MCF 10A (cell line): Measurements from ENCODE around the gene SLC22A1. TPM values are rescaled to one million over a fixed set of nuclear protein-coding genes. Genes with fewer than 3 reads are reported as not detected.

ENCODE experiments used
- BruUV-seq: library from RNA; stranded (reverse); fragments of 400-500 nt; replicated peaks from 2 replicates; lab custom pipeline; 2021; lab: Mats Ljungman, UMichigan
- CTCF ChIA-PET: fragments of 300-600 bp; sonication (Branson Sonifier 250); formaldehyde crosslinking; extraction: SDS; loops from one replicate; lab custom pipeline; 2021; ENCODE audit warnings: antibody characterized with exemption, inconsistent platforms; lab: Yijun Ruan, JAX
- POLR2A ChIA-PET: fragments of 300-600, 350-650 bp; sonication (Branson Sonifier 250); formaldehyde crosslinking; extraction: SDS; loops from one replicate; lab custom pipeline; 2020; ENCODE audit warnings: antibody characterized with exemption, inconsistent platforms; lab: Yijun Ruan, JAX
- DNase-seq: peaks from one replicate; pipeline ENCODE4 v3.0.0-alpha.2; 2018; ENCODE audit not compliant: unreplicated experiment
- H3K27ac Mint-ChIP-seq: one replicate; pipeline ENCODE4 v1.8.0; 2022; ENCODE audit warnings: mild to moderate bottlenecking, low read depth, mixed read lengths; ENCODE audit not compliant: unreplicated experiment
- H3K27me3 Mint-ChIP-seq: one replicate; pipeline ENCODE4 v1.8.0; 2022; ENCODE audit warnings: mixed read lengths; ENCODE audit not compliant: insufficient read depth, unreplicated experiment
- H3K36me3 Mint-ChIP-seq: one replicate; pipeline ENCODE4 v1.8.0; 2022; ENCODE audit warnings: mild to moderate bottlenecking, moderate library complexity, mixed read lengths; ENCODE audit not compliant: insufficient read depth, unreplicated experiment
- H3K4me1 Mint-ChIP-seq: one replicate; pipeline ENCODE4 v1.8.0; 2022; ENCODE audit warnings: mixed read lengths; ENCODE audit not compliant: insufficient read depth, unreplicated experiment
- H3K4me3 Mint-ChIP-seq: one replicate; pipeline ENCODE4 v1.8.0; 2022; ENCODE audit warnings: mild to moderate bottlenecking, moderate library complexity, mixed read lengths; ENCODE audit not compliant: unreplicated experiment
- H3K9me3 Mint-ChIP-seq: one replicate; pipeline ENCODE4 v1.8.0; 2022; ENCODE audit warnings: mixed read lengths; ENCODE audit not compliant: unreplicated experiment
- intact Hi-C: fragments of 100-400 bp; cut with micrococcal nuclease; formaldehyde crosslinking; loops from 2 replicates; pipeline ENCODE4 v1.14.1; 2022
- total RNA-seq: library from RNA; stranded (reverse); gene quantifications from 2 replicates; pipeline ENCODE4 v1.2.3, GENCODE V29; 2022
- TF ChIP-seq, protein P1 (sequence below): fragments of 200-600 bp; IDR thresholded peaks from one replicate; pipeline ENCODE4 v1.8.0; 2022; ENCODE audit warnings: antibody characterized with exemption, mild to moderate bottlenecking; ENCODE audit not compliant: unreplicated experiment

The SLC22A1 gene
- total RNA-seq, 1 experiment from 2014 or later = 0.86 TPM

DNA sequence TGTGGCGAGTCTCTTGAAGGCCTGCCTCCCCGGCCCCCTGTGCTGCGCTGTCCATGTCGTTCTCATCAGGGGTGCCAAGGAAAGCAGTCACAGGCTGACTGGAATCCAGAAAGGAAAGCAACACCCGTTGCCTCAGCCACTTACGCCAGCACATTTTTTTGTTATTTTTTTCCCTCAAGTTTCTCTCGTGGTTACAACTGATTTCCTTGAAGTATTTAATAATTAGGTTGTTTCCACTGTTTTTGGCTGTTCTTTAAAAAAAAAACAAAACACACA, 17.9 kb upstream of the SLC22A1 start:
- Mint-ChIP-seq H3K4me3 (no peak overlapping the region), H3K27ac (no peak overlapping the region), H3K4me1 (no peaks in the 10 kb centered on the region), H3K9me3 (no peaks in the 10 kb centered on the region), H3K36me3 (peaks cover 80% of the 10 kb centered on the region), H3K27me3 (no peaks in the 10 kb centered on the region)
- POLR2A ChIA-PET = no interaction called here
- no TSS peak for BruUV-seq
- TF ChIP-seq, protein P1, sequence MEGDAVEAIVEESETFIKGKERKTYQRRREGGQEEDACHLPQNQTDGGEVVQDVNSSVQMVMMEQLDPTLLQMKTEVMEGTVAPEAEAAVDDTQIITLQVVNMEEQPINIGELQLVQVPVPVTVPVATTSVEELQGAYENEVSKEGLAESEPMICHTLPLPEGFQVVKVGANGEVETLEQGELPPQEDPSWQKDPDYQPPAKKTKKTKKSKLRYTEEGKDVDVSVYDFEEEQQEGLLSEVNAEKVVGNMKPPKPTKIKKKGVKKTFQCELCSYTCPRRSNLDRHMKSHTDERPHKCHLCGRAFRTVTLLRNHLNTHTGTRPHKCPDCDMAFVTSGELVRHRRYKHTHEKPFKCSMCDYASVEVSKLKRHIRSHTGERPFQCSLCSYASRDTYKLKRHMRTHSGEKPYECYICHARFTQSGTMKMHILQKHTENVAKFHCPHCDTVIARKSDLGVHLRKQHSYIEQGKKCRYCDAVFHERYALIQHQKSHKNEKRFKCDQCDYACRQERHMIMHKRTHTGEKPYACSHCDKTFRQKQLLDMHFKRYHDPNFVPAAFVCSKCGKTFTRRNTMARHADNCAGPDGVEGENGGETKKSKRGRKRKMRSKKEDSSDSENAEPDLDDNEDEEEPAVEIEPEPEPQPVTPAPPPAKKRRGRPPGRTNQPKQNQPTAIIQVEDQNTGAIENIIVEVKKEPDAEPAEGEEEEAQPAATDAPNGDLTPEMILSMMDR = no peak
- no peak for DNase-seq
- intact Hi-C loops = loop anchor here (1.0 kb wide), 1 partner anchor 240 kb away; no protein-coding TSS in a partner anchor
- CTCF ChIA-PET = interaction anchor here (0.6 kb wide), 1 partner anchor 65 kb away, joined by 3 read pairs; no protein-coding TSS in a partner anchor

DNA sequence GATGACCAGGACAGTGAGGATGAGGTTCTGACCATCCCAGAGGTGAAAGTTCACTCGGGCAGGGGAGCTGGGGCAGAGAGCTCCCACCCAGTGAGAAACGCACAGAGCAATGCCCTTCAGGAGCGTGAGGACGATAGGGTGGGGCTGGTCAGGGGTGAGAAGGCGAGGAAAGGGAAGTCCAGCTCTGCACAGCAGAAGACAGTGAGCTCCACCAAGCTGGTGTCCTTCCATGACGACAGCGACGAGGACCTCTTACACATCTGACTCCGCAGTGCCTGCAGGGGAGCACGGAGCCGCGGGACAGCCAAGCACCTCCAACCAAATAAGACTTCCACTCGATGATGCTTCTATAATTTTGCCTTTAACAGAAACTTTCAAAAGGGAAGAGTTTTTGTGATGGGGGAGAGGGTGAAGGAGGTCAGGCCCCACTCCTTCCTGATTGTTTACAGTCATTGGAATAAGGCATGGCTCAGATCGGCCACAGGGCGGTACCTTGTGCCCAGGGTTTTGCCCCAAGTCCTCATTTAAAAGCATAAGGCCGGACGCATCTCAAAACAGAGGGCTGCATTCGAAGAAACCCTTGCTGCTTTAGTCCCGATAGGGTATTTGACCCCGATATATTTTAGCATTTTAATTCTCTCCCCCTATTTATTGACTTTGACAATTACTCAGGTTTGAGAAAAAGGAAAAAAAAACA, 16.6 kb upstream of the SLC22A1 start:
- intact Hi-C loops = no loop called here
- Mint-ChIP-seq H3K27me3 (no peaks in the 10 kb centered on the region), H3K4me1 (no peaks in the 10 kb centered on the region), H3K27ac (no peak overlapping the region), H3K4me3 (no peak overlapping the region), H3K36me3 (peaks cover 71% of the 10 kb centered on the region), H3K9me3 (no peaks in the 10 kb centered on the region)
- no TSS peak for BruUV-seq
- ChIA-PET CTCF (interaction anchor here (0.5 to 1.0 kb wide), 3 partner anchors 12 to 351 kb away, joined by 3 to 4 read pairs (median 3); no protein-coding TSS in a partner anchor), POLR2A (no interaction called here)
- DNase-seq = no peak
- TF ChIP-seq, protein P1 = no peak

DNA sequence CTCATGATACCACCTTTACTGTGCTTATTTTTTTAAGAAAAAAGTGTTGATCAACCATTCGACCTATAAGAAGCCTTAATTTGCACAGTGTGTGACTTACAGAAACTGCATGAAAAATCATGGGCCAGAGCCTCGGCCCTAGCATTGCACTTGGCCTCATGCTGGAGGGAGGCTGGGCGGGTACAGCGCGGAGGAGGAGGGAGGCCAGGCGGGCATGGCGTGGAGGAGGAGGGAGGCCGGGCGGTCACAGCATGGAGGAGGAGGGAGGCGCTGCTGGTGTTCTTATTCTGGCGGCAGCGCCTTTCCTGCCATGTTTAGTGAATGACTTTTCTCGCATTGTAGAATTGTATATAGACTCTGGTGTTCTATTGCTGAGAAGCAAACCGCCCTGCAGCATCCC, 15.6 kb upstream of the SLC22A1 start:
- intact Hi-C loops = no loop called here
- TF ChIP-seq, protein P1 = no peak
- ChIA-PET CTCF (no interaction called here), POLR2A (no interaction called here)
- no peak overlapping the region for H3K27ac Mint-ChIP-seq
- BruUV-seq = no TSS peak
- peaks cover 67% of the 10 kb centered on the region for H3K36me3 Mint-ChIP-seq
- DNase-seq = no peak
- no peaks in the 10 kb centered on the region for H3K4me1 Mint-ChIP-seq
- no peak overlapping the region for H3K4me3 Mint-ChIP-seq
- H3K9me3 Mint-ChIP-seq = no peaks in the 10 kb centered on the region
- H3K27me3 Mint-ChIP-seq = no peaks in the 10 kb centered on the region

DNA sequence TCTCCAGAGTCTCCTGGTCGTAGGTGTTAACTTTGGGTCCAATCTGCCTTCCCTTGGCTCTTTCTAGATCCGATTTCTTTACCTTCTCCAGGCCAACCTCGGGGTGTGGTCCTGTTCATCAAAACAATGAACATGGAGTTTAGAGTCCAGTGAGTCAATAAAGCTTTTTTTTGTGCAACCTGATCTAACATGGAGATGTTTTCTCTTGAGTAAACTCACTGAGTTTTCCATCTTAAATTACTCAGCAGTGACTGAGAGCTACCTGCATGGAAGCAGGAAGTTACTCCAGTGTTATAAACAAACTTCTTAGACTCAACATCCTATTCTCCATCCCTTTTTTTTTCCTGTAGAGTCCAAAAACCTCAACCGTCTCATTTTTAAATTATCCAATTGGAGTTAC, 14.9 kb upstream of the SLC22A1 start:
- Mint-ChIP-seq H3K9me3 (no peaks in the 10 kb centered on the region), H3K4me3 (no peak overlapping the region), H3K27me3 (no peaks in the 10 kb centered on the region), H3K27ac (no peak overlapping the region), H3K36me3 (peaks cover 60% of the 10 kb centered on the region), H3K4me1 (no peaks in the 10 kb centered on the region)
- ChIA-PET CTCF (interaction anchor here (0.5 to 1.4 kb wide), 4 partner anchors 11 to 349 kb away, joined by 3 to 6 read pairs (median 4); no protein-coding TSS in a partner anchor), POLR2A (interaction anchor here (0.7 to 0.8 kb wide), 2 partner anchors 9 to 35 kb away, joined by 3 to 4 read pairs; no protein-coding TSS in a partner anchor)
- no TSS peak for BruUV-seq
- DNase-seq = no peak
- intact Hi-C loops = no loop called here
- TF ChIP-seq, protein P1 = no peak
